ENCODE data around the gene TMEM115.

Gene TMEM115

GRCh38 chr3:50334339-50335075 is 24.8 kb downstream of the TMEM115 start:
- no peak for DNase-seq

- no peak for DNase-seq
Observed at GRCh38 chr3:50333744-50334328, 25.5 kb downstream of the TMEM115 start.

- no peak for DNase-seq
Observed at GRCh38 chr3:50331364-50331907, 27.9 kb downstream of the TMEM115 start.

GRCh38 chr3:50330330-50330729 is 29.0 kb downstream of the TMEM115 start:
- DNase-seq, result no peak

GRCh38 chr3:50327943-50328691 is 31.2 kb downstream of the TMEM115 start, which contains the start of gene TUSC2:
Gene TUSC2, minus strand, starts transcription at chr3:50328223. Its CDS starts 124 bp downstream, at chr3:50328099.
- DNase-seq, result peak; percentile 69 to 99 (median 93)

GRCh38 chr3:50327129-50327528 is 32.2 kb downstream of the TMEM115 start:
- DNase-seq, result no peak

GRCh38 chr3:50326182-50326541 is 33.2 kb downstream of the TMEM115 start:
- DNase-seq, result no peak

GRCh38 chr3:50325497-50326181 is 33.7 kb downstream of the TMEM115 start:
- no peak for DNase-seq

GRCh38 chr3:50325113-50325480 is 34.2 kb downstream of the TMEM115 start:
- DNase-seq, result no peak

GRCh38 chr3:50324351-50325112 is 34.8 kb downstream of the TMEM115 start:
- DNase-seq, result peak in 42 of 56 donors; percentile 18 to 81 (median 44)

GRCh38 chr3:50323614-50324199 is 35.6 kb downstream of the TMEM115 start:
- no peak for DNase-seq

- peak in 1 of 56 donors; percentile 27 for DNase-seq
Observed at GRCh38 chr3:50323092-50323600, 36.2 kb downstream of the TMEM115 start.

GRCh38 chr3:50322386-50323091 is 36.8 kb downstream of the TMEM115 start, which contains the start of gene HYAL2:
Gene HYAL2, minus strand, starts transcription at chr3:50322745. Its CDS starts 2,256 bp downstream, at chr3:50320489.
- no peak for DNase-seq

GRCh38 chr3:50322115-50322385 is 37.3 kb downstream of the TMEM115 start:
- no peak for DNase-seq

- peak in 55 of 56 donors; percentile 69 to 96 (median 89) for DNase-seq
Observed at GRCh38 chr3:50321336-50322114, 37.8 kb downstream of the TMEM115 start.

- peak in 54 of 56 donors; percentile 54 to 96 (median 86) for DNase-seq
Observed at GRCh38 chr3:50320853-50321335, 38.4 kb downstream of the TMEM115 start.

GRCh38 chr3:50319894-50320625 is 39.3 kb downstream of the TMEM115 start:
- no peak for DNase-seq

Data from nucleus accumbens (tissue), 56 donors.